Astrocyte of the spinal cord (primary cell): ENCODE results near the gene PCSK5.

Experiments
- DNase-seq: peaks from one replicate; pipeline ENCODE4 v3.0.0; 2011; ENCODE audit warnings: low read depth, low spot score
- H3K4me3 ChIP-seq: 2 replicates; pipeline ENCODE4 v1.5.1; 2011; ENCODE audit warnings: low read depth, mild to moderate bottlenecking, low read length, moderate library complexity
- in situ Hi-C: cut with HindIII; loops from 2 replicates; pipeline ENCODE4 v1.10.0; 2017; ENCODE audit warnings: low sequenced_read_pairs
- TF ChIP-seq, protein P1 (sequence below): IDR thresholded peaks from 2 replicates; pipeline ENCODE4 v1.5.1; 2012; ENCODE audit warnings: low read depth, mild to moderate bottlenecking, low read length, inconsistent platforms

Gene PCSK5

DNA sequence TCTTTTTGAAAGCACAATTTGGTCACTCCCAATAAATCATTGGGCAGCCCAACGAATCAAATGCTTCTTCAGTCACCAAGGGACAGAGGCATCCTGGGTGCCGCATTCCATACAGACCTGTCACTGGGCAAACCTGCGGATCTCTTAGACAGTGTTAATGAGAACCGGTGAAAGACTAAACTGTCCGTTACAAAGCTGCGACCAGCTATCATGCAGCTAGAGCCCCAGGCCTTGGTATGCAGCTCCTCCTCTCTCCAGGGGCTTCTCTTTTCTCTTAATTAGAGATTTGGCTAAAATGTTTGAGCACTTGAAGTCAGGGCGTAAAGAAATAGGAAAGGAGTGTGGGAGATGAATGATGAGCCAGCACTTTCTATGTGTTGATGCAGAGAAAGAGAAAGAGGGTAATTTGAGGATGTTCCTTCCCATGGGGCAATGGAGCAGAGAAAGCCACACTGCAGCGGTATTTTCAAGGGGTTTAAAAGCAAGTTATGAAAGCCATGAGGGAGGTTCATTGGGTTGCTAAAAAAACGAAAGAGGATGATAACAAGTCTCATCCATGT lies 328.5 kb downstream of the PCSK5 start:
- in situ Hi-C loops = no loop called here
- TF ChIP-seq, protein P1, sequence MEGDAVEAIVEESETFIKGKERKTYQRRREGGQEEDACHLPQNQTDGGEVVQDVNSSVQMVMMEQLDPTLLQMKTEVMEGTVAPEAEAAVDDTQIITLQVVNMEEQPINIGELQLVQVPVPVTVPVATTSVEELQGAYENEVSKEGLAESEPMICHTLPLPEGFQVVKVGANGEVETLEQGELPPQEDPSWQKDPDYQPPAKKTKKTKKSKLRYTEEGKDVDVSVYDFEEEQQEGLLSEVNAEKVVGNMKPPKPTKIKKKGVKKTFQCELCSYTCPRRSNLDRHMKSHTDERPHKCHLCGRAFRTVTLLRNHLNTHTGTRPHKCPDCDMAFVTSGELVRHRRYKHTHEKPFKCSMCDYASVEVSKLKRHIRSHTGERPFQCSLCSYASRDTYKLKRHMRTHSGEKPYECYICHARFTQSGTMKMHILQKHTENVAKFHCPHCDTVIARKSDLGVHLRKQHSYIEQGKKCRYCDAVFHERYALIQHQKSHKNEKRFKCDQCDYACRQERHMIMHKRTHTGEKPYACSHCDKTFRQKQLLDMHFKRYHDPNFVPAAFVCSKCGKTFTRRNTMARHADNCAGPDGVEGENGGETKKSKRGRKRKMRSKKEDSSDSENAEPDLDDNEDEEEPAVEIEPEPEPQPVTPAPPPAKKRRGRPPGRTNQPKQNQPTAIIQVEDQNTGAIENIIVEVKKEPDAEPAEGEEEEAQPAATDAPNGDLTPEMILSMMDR = no peak
- H3K4me3 ChIP-seq = no peak overlapping the region
- DNase-seq = peak; percentile 8

DNA sequence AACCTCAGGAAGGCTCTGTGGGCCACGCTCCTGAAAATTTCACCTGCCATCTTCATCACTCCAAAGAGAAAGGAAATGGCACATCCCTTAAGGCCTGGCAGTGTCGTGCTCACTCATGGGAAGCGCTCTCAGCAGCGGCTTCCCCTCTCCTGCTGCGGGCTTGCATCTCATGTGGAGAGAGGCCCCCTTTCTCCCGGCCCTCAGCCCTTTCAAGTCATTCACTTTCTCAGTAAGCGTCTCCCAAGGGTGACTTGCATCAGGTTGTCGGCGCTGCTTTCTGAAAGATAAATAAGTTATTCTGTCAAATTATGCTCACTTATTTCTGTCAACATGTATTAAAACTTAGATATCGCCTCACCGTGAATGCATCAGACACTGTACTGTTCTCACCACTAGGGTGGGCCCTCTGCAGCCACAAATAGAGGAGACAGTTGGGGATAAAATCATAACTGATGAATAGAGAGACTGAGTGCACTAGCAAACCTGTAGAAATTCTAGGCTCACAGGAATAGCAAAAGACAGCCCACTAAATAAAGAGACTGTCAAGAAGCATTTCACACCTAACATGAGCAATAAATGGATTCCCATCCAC lies 329.2 kb downstream of the PCSK5 start:
- peak; percentile 5 for DNase-seq
- TF ChIP-seq, protein P1 = peak; percentile 48
- no peak overlapping the region for H3K4me3 ChIP-seq
- in situ Hi-C loops = no loop called here

DNA sequence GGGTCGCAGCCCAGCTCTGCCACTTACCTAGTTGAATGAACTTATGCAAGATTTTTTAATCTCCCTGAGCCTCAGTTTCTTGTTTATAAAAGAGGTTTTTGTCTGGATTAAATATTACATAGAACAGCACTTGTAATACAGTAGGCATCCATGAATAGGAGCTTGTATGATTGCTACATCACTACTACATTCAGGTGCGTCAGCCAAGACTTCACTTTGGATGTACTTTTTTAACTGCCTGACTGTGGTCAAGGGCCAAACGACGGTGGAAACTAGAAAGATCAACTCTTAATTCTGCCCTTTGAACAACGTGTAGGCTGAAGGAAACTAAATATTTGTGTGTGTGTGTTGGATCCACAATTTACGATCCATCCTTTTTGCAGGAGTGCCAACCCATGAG lies 330.9 kb downstream of the PCSK5 start:
- H3K4me3 ChIP-seq = no peak overlapping the region
- in situ Hi-C loops = no loop called here
- TF ChIP-seq, protein P1 = no peak
- no peak for DNase-seq

DNA sequence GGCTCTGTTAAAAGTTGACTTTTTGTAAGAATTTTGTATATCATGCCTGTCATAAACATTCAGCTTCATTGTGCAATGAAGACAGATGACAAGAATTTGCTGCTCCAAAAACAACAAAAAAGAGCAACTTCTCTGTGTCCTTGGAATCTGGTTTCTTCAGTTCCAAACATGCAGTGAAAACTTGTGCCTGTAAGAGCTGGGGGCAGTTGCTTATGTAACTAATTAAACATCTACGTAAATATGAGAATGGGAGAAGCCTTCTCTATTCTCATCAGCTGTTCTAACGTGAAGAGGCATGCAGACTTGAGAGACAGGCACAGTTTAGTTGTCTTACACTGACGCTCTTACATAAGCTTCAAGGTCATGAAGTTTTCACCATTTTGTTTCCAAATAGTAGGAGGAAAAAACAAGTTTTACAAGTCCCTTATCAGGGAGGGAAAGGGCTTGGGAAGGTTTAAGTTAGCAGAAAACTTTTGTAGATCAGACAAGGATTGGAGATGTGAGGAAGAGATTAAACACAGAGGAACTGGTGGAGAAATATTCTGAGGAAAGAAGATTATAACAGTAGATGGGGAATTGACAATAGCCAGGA lies 333.4 kb downstream of the PCSK5 start:
- DNase-seq = no peak
- in situ Hi-C loops = no loop called here
- TF ChIP-seq, protein P1 = no peak
- no peak overlapping the region for H3K4me3 ChIP-seq

DNA sequence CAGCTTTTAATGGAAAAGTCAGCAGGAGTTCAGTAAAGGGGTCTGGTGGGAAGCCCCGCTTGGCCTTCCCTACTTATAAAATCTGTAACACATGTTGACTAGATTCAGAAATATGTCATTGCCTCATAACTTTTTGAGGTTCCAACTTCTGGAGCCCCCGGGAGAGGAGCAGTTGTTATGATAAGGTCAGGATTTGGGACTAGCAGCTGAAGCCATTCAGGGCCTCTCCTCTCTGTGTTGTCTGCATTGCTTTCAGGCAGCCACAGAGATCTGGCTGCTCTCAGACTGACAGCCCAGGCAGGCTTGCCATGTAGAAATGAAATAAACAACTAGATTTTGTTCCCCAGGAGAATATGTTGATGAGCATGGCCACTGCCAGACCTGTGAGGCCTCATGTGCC lies 336.7 kb downstream of the PCSK5 start:
- TF ChIP-seq, protein P1 = no peak
- no peak for DNase-seq
- in situ Hi-C loops = no loop called here
- no peak overlapping the region for H3K4me3 ChIP-seq

DNA sequence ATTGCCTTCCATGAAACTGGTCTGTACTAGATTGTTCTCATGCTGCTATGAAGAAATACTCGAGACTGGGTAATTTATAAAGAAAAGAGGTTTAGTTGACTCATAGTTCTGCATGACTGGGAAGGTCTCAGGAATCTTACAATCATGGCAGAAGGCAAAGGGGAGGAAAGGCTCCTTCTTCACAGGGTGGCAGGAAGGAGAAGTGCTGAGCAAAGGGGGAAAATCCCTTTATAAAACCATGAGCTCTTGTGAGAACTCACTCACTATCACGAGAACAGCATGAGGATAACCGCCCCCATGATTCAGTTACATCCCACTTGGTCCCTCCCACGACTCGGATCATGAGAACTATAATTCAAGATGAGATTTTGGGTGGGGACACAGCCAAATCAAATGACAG lies 340.5 kb downstream of the PCSK5 start:
- in situ Hi-C loops = no loop called here
- TF ChIP-seq, protein P1 = no peak
- DNase-seq = no peak
- no peak overlapping the region for H3K4me3 ChIP-seq
